HG02571 (cell line): Measurements from ENCODE around the gene NFIA.
"Not testable (repeated sequence)": the region's sequence is repeated elsewhere in the genome, so short reads cannot be mapped to it uniquely, and the experiment has no call there.

ENCODE experiments used
- ATAC-seq: cut with Tn5 transposase; IDR thresholded peaks from one replicate; pipeline ENCODE4 v1.9.1; 2021; ENCODE audit warnings: mild to moderate bottlenecking, moderate library complexity; ENCODE audit not compliant: unreplicated experiment

NFIA gene

DNA sequence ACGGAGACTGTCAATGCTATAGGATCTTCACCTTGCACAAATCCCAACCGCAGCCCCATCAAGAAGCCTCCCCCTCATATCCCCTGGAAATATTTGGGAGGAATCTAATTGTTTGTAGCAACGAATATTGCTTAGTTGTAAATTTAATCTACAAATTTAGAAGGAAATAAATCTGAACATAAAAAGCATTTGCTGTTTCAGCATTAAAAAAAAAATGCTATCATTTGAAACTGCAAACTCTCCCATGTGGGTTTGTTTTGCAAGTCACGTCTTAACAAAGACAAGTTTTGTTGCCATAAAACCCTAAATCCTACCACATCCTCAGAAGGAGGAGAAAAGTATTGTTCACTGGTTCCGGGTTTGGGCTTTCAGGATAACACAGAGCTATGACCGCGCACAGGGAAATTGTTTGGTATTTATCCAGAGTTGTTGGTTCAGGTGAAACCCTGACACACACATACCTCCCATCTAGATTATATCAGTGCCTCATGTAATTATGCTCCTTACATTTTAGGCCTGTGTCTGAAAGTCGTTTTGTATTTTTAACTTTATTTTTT, 363.0 kb downstream of the NFIA start:
- no peak for ATAC-seq

DNA sequence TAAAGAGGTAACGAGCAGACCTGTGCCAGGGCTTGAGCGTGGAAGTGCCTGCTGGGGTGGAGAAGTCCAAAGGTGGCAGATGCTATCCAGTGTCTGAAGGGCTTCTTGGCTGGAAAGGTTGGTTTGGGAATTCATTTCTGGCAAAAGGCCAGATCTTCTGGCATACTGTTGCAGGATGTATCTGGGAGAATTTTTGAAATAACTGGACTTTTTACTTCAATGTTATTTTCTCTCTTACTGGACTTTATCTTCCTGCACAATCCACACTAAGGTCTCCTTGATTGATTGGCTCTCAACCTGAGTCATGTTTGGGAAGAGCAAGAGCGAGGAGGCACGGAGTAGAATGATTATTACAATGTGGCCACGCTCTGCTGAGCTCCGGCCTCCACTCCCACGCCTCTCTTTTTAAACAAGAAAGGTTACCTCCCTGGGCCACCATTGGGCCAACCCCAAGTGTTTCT, 364.2 kb downstream of the NFIA start:
- no peak for ATAC-seq

DNA sequence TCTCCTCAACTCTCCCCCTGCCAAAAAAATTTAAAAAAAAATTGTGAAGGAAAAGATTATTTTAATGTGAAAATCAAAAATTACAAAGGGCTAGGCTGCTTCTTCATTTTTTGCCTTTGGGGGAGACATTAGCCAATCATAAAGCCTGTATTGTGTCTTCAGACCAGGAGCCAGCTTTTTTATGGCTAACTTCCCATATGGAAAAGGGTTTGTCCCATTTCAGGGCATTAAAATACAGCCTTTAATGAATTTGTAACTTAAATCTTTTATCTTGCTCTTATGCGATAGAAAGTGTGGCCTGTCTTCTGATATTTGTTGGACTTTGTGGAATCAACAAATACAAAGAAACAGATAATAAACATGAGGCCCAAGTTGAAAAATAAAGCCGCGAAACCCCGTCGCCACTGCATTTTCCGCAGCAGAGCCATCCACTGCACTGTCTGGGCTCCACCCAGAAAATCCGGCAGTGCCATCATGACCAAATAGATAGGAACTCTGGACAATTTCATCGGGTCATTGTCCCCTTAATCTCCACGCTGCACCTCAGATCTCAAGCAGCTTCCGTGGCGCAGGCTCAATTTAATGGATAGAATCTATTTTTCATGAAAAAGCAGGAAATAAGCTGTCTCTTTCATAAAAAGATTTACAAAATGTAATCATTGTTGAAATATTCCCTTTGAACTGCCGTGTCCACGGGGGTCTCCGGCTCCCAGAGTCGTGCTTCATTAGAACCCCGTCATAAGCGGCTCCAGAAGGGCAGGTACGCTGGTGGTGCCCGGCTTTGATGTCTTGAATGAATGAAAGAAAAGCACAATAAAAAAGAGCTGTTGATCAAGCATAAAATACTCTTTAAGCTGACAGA, 365.0 kb downstream of the NFIA start:
- ATAC-seq: no peak

DNA sequence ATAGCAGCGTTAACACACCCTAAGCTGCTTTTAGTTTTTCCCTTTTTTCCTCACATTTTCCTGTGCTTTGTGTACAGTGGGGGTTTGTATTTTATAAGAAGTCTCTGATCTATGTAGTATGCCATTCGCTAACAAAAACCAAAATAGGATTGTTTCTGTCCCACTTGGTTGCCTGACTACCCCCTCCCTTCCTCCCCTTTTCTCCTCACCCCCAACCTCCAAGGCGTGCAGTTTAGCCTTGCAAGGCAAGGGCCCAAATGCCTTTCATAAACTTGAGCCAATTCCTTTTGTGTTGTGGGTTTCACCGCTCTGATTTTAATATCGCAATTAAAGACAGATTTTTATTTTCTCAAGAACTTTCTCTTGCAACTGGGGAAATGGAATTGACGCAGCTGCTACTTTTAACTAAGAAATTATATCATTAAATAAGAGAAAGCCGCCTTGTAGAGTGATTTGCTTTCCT, 365.6 kb downstream of the NFIA start:
- no peak for ATAC-seq

DNA sequence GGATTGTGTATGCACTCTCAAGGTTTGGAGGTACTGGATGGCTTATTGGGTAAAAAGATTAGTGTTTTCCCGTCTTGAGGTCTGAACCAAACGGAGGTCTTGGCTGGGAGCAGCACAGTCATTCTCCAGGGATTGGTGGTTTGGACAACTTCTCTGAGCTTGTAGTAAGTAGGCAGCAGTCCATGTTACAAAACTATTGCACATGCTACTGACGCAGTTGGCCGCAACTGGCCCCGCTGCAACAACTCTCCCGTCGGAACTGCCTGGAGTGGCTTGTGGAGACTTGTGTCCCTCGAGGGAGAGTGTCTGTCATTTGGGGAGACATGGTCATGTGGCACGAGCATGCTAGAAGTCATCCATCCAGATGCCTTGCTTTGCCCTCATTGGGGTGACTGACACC, 366.6 kb downstream of the NFIA start:
- no peak for ATAC-seq

DNA sequence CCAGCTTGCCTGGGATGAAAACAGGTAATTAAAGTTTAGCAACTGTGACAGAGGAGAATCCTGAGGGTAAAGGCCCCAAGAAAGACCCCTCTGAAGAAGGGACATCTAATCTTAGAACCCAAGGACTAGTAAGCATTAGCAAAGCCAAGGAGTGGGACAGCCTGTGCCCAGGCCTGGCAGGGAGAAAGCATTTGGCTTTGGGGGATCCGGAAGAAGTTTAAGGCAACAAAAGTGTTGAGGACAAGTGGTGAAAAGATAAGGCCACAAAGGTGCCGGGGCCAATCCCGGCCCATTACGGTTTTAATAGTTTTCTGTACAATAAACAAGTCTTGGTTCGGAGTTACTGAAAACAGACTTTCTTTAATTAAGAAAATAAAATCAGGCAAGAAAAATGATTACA, 367.0 kb downstream of the NFIA start:
- no peak for ATAC-seq

DNA sequence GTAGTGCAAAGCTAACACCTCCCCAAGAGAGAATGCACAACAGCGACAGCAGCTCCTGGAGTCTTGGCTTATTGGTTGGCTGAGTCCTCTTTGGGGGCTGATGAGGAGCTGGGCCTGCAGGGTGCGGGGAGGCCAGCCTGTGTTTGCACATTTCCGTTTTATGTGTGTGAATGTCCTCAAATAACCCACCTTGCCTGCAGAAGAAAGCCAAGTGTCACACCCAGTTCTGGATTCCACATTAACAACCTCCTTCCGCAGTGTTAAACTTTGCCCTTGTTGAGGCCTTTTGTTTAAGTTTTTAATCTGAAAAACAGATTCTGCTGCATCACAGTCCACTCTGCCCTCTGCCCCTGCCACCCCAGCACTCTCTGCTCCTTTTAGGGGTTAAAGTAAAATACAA, 368.1 kb downstream of the NFIA start:
- ATAC-seq: no peak

DNA sequence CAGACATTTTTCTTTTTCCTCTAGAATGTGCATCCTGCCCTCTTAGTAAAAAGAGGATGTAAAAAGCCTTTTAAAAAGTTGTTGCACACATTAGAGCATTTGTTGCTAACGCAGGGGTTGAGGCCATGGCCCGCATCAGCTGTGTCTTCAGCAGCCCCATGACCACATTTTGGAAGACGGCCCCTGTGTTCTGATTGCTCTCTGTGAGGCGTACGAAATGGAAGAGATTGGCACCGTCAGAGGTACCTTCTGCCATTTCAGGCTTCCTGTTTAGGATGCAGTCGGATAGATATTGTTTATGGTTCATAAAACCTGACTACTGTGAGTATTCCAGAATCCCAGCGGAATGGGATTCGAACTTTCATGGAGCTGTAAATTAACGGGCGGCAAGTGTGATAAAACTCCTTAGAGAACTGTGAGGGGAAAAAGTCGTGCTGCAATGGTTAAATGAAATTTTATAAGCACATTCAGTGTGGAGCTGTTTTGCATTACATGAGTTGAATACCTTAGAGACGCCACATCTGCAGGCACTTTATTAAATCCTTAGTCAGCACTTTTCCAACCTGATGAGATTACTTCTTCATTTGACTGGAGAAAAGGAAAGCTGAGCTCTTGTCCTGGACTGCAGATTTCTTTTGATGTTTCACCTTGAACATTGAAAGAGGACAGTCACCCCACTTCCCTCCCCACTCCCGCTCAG, 368.7 kb downstream of the NFIA start:
- no peak for ATAC-seq

DNA sequence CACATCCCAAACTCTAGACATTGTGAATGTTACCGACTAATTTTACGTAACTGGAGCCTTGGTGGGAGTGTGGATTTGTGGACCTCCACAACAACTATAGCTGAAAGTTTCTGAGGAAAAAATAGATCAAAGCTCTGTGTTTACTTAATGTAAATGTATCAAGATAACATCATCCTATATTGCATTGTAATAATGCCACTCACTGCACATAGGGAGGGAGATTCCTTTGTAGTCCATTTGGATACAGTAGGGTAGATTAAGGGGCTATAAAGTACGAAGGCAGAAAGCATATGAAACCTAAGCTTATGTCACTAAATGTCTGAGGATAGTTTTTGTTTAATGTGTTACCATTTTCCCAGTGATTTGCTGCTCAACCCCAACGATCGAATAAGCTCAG, 369.2 kb downstream of the NFIA start:
- ATAC-seq: no peak

DNA sequence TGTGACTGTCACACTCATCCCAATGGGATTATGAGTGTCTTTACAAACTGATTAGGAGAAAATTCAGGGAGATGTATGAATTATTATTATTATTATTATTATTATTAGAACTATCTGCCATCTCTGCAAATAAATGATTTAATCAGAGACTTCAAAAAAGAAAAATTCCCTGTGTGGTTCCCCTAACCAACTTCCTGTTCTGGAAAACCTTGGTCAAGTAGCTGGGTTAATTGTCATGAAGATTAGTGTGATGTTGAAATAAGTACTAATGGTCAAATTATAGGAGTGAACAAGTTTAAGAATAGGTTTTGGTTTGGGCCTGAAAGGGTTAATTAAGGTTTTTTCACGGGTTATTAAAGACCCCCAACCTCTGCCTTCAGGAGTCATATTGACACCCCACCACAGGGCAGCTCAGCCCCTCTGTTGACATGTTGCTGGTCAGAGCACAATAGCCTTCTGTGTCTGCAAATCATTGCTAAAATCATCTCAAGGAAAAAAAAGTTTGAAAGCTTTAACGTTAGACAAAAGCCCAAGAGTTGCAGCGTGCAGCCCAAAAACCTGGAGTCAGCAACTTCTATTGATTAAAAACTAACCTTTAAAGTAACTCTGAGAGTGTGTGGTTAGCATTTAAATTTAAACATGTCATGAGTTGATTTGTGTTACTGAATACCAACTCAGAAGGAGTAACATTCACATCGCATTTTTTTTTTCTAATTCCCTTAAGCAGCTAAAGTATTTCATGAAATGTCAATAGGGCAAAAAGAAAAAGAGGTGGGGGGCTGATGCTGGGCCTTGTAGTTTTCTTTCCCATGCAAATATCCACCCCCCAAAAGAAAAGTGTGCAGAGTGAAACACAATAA, 370.0 kb downstream of the NFIA start:
- ATAC-seq: no peak

DNA sequence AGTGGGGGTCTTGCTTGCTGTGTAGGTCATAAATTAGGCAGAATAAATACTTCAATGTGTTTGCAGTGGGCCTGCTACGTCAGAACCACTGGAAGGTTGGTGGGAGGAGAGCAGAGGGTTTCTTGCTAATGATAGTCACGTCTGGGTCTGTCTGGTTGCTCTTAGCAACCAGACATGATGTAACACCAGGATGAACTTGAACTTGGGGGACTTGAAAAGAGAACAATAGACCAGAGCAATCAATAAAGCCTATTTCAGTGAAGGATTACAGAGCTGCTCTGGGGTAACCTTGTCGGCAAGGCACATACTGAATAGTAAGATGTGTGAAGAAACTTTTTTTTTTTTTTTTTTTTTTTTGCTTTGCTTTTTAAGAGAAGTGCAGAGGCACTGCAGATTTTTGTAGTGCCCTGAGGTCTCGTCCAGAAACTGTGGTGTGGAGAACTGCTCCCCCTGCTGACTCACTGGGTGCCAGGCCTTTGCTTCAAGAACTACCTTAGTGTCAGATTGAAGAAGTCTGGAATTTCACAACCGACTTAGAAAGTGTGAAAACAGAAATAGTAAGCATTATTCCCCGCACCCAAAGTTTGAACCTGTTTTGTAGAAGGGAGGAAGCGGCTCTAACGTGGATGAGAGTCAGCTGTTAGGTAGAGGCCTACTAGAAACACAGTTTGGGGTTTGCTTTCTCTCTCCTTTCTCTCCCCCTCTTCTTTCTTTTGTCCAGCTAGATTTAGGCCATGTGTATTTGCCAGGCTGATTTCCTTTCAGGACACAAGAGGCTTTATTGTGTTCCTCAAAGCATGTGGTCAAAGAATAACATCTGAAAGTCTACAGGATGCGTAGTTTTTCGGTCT, 371.0 kb downstream of the NFIA start:
- ATAC-seq: peak; percentile 94

DNA sequence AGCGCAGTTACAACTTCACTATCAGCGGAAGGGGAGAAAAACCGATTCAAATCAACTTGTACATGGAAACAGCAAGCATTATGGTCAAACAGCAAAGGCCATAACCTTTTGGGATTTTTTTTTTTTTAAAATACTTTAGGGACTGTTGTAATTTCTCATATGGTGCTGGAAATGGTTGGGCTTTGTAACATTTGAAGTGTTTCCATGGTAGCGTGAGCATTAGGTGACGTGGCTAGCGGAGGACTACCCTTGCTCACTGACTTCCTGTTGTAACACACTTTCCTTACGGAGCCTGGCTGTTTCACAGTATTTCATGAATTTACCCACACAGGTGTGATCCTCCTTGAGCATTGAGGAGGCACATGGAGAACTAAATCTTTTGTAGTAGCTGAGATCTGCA, 373.0 kb downstream of the NFIA start:
- no peak for ATAC-seq

DNA sequence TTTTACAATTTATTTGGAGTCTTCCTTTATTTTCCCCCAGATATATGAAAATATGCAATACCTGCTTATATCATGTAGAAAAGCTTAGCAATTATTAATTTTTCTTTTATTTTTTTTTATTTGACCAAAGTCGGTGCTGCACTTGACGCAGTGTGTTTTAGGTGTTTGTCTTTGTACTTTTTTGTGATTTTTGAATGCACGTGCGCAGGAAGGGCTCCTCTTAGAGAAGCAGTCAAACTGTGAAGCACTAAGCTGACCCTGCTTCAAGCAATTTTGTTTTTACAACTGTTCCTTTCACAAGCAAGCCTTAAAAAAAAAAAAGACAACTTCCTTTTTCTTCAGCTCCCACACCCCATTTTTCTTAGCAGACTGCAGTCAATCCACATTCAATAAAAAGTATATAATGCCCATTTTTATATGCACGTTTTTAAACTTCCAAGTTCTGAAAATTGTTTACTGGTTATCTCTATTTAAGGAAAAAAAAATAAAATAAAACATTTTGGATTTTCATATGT, 375.2 kb downstream of the NFIA start:
- ATAC-seq: no peak

DNA sequence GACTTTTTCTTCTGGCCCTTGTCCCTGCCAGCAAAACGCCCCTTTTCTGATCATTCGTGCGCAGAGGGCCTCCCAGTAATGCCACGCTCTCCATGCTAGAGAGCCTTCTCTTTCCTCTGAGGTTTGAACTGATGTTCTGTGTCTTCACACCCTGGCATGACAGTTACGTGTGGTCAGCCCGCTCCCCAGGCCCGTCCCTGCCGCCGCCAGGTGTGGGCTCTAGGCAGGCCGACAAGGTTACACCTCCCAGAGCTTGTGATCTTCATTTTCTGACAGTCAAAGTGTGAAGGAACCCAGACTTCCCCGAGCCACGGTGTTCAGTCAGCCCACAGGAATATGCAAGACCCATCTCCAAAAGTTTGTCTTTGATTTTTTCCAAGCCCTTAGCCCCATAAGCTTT, 377.0 kb downstream of the NFIA start:
- no peak for ATAC-seq

DNA sequence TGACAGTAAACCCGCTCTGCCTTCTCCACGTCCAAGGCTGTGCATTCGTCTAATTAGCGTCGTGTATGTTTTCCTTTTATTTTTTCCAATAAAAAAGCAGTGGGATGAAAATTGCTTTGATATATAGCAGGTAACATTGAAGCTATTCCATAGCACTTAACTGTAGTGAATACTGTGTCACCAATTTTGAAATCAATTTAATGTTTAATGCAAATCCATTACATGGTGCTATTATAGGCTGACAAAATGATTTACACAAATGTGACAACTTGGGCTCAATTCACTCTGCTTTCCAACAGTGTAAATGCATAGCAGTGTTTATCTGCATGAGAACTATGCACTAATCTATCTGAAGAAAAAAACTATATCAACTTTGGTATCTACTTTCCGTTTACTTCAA, 377.8 kb downstream of the NFIA start:
- ATAC-seq: no peak

DNA sequence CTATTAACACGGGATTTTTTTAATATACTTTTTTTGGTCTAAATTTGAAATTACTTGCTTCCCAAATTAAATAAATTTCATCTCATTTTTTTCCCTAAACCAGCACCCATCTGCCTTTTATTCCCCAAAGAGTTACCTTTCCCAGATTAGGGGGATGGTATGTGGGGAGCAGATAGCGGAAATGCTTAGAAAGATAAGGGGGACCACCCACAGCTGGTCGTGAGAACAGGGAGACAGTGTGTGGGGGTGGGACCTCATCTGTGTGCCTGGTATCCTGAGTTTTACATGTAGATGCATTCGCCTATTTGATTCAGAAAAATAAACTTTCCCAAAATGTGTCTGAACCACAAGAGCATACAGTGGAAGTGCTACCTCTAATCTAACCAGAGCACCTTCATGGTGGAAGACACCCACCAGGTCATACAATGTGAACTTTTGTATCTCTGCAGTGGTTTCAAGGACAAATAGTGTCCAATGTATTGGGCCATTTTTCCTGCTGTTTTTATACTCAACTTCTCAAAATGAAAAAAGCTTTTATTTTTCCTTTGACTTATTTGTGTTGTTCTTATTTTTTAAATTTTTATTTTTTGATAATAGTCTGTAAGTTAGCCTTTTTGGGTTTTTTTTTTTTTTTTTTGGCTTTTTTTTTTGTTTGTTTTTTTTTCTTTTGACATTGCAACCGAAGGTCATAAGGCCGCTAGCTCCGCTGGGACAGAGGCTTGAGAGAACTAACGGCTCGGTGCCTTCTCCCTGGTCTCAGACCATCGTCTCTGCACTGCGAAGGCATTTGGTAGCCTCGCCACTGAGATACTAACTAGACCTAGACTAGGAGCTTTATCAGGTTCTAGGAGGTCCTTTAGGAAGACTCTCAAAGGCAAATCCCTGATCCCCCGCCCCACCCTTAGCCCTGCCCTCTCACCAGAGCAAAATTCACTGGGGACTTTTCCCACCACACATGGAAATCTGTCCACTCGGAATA, 379.3 kb downstream of the NFIA start:
- no peak for ATAC-seq

DNA sequence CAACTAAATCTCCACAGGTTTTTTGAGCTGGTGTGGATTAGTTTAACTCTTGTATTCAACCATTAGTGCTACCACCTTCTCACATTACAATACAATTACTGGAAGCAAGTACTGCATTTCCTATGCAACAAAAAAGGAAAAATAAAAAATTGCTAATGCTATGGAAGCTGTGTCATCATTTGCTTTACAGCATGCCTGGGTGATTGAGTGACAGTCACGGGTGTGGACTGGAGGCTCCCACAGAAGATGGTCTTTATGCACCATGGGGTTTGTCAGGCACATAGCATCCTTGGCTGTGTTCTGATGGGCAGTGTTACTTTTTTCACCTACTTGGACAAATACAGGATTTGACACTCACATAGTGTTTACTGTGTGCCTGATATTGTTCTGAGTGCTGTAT, 380.3 kb downstream of the NFIA start:
- no peak for ATAC-seq

DNA sequence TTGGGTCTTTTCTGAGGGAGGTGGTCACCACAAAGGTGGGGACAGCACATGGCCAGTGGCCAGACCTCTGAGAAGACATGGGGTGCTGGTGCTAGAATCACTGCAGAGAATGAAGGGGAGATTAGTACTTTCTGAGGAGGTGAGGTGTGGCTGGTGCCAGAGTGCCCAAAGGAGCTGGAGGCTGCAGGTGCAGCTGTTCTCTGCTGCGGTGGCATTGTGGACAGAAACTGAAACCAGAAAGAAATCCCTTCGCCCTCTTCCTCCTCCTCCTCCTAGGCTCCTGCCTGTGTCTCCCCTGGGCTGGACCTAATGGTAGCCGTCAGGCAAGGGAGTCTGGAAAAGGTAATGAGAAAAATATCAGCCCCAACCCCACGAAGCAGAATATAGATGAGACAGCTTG, 380.9 kb downstream of the NFIA start:
- no peak for ATAC-seq

DNA sequence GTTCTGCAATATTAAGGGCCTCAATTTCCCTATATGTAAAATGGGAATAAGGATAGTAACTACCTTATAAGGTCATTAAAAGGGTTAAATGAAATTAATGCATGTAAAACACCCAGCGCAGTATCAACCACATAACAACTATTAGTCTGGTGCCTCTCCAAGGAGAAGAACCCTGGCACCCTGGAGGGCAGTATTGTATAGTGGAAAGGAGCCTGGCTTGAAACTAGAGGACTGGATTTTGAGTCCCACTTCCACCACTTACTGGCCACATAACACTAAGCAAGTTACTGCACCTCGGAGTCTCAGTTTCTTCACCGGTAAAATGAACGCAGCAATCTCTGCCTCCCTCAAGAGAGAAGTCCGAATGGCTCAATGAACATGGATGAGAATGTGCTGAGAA, 385.5 kb downstream of the NFIA start:
- ATAC-seq: not testable (repeated sequence)
